ENCODE measurements around the gene SLC1A7. TPM values are rescaled to one million over a fixed set of nuclear protein-coding genes. Genes with fewer than 3 reads are reported as not detected.

The SLC1A7 gene
- total and polyA plus RNA-seq, 4 donors: 0.21 to 0.67 (median 0.43) TPM

GRCh38 chr1:53065391-53065790 is 77.0 kb downstream of the SLC1A7 start:
- H3K9ac ChIP-seq (ENCODE audit: low read depth in 1 of 2, low read length in 2 of 2): no peak overlapping the region
- peaks cover 2 to 7% (median 3%) of the 10 kb centered on the region in 4 donors for H3K4me1 ChIP-seq (ENCODE audit: control insufficient read depth in 4 of 4, insufficient read depth in 4 of 4, low read length in 3 of 4)
- no peak for DNase-seq (ENCODE audit: low spot score)
- no peak overlapping the region for H3K4me3 ChIP-seq (ENCODE audit: low read depth in 1 of 3, low read length in 3 of 3)
- H3K9me3 ChIP-seq (ENCODE audit: control insufficient read depth in 4 of 4, low read length in 3 of 4): no peaks in the 10 kb centered on the region
- no peaks in the 10 kb centered on the region for H3K27me3 ChIP-seq (ENCODE audit: control insufficient read depth in 4 of 4, insufficient read depth in 4 of 4, low read length in 3 of 4)
- no peak overlapping the region for H3K27ac ChIP-seq (ENCODE audit: low read depth in 1 of 2, low read length in 2 of 2)
- 97% methylated on average over 7 of the region's 7 CpGs for WGBS
- TF ChIP-seq JUND (IDR thresholded peaks at IDR 0.05): no peak
- TF ChIP-seq HNF4G (IDR thresholded peaks at IDR 0.05): no peak
- TF ChIP-seq HNF4A (conservative IDR thresholded peaks at IDR 0.05): no peak
- TF ChIP-seq RXRA (IDR thresholded peaks at IDR 0.05): no peak
- no peak for TF ChIP-seq RAD21 (IDR thresholded peaks at IDR 0.05)
- no peak for TF ChIP-seq TAF1 (conservative IDR thresholded peaks at IDR 0.05)
- no peak for TF ChIP-seq YY1 (IDR thresholded peaks at IDR 0.05)
- no peak for TF ChIP-seq FOXA2 (IDR thresholded peaks at IDR 0.05)
- no peaks in the 10 kb centered on the region for H3K36me3 ChIP-seq (ENCODE audit: control insufficient read depth in 4 of 4, insufficient read depth in 3 of 4, low read depth in 1 of 4, low read length in 3 of 4)

GRCh38 chr1:53063744-53064515 is 78.5 kb downstream of the SLC1A7 start:
- no peak overlapping the region for H3K9ac ChIP-seq (ENCODE audit: low read depth in 1 of 2, low read length in 2 of 2)
- DNase-seq (ENCODE audit: low spot score): no peak
- peaks cover 2 to 7% (median 3%) of the 10 kb centered on the region in 4 donors for H3K4me1 ChIP-seq (ENCODE audit: control insufficient read depth in 4 of 4, insufficient read depth in 4 of 4, low read length in 3 of 4)
- 96% methylated on average over 9 of the region's 9 CpGs for WGBS
- no peaks in the 10 kb centered on the region for H3K27me3 ChIP-seq (ENCODE audit: control insufficient read depth in 4 of 4, insufficient read depth in 4 of 4, low read length in 3 of 4)
- H3K4me3 ChIP-seq (ENCODE audit: low read depth in 1 of 3, low read length in 3 of 3): no peak overlapping the region
- no peaks in the 10 kb centered on the region for H3K36me3 ChIP-seq (ENCODE audit: control insufficient read depth in 4 of 4, insufficient read depth in 3 of 4, low read depth in 1 of 4, low read length in 3 of 4)
- H3K27ac ChIP-seq (ENCODE audit: low read depth in 1 of 2, low read length in 2 of 2): no peak overlapping the region
- no peak for TF ChIP-seq RAD21 (IDR thresholded peaks at IDR 0.05)
- H3K9me3 ChIP-seq (ENCODE audit: control insufficient read depth in 4 of 4, low read length in 3 of 4): no peaks in the 10 kb centered on the region

- TF ChIP-seq FOXA1 (IDR thresholded peaks at IDR 0.05) (no peak), CTCF (IDR thresholded peaks at IDR 0.05; ENCODE audit: low read depth, low read length, missing input control) (no peak), HNF4A (conservative IDR thresholded peaks at IDR 0.05) (no peak), GABPA (IDR thresholded peaks at IDR 0.05 in 1 of 2, conservative IDR thresholded peaks at IDR 0.05 in 1 of 2) (no peak), REST (IDR thresholded peaks at IDR 0.05) (no peak), MAX (IDR thresholded peaks at IDR 0.05) (no peak), TAF1 (conservative IDR thresholded peaks at IDR 0.05) (no peak), RXRA (IDR thresholded peaks at IDR 0.05) (no peak), RAD21 (IDR thresholded peaks at IDR 0.05) (no peak), JUND (IDR thresholded peaks at IDR 0.05) (no peak), NR2F2 (IDR thresholded peaks at IDR 0.05) (no peak), FOXA2 (IDR thresholded peaks at IDR 0.05) (no peak), YY1 (IDR thresholded peaks at IDR 0.05) (no peak), HNF4G (IDR thresholded peaks at IDR 0.05) (no peak), EGR1 (IDR thresholded peaks at IDR 0.05; ENCODE audit: low read depth in 2 of 2) (no peak), SP1 (IDR thresholded peaks at IDR 0.05) (no peak), ATF3 (IDR thresholded peaks at IDR 0.05) (no peak), ZBTB33 (IDR thresholded peaks at IDR 0.05) (no peak)
- 34% methylated on average over 61 of the region's 61 CpGs for WGBS
- no peaks in the 10 kb centered on the region for H3K27me3 ChIP-seq (ENCODE audit: control insufficient read depth in 4 of 4, insufficient read depth in 4 of 4, low read length in 3 of 4)
- peak; percentile 31 for DNase-seq (ENCODE audit: low spot score)
- peak overlapping the region in 1 of 3 donors; percentile 47 for H3K4me3 ChIP-seq (ENCODE audit: low read depth in 1 of 3, low read length in 3 of 3)
- no peaks in the 10 kb centered on the region for H3K9me3 ChIP-seq (ENCODE audit: control insufficient read depth in 4 of 4, low read length in 3 of 4)
- H3K4me1 ChIP-seq (ENCODE audit: control insufficient read depth in 4 of 4, insufficient read depth in 4 of 4, low read length in 3 of 4): peaks cover 2 to 7% (median 3%) of the 10 kb centered on the region in 4 donors
- H3K27ac ChIP-seq (ENCODE audit: low read depth in 1 of 2, low read length in 2 of 2): no peak overlapping the region
- H3K36me3 ChIP-seq (ENCODE audit: control insufficient read depth in 4 of 4, insufficient read depth in 3 of 4, low read depth in 1 of 4, low read length in 3 of 4): no peaks in the 10 kb centered on the region
- H3K9ac ChIP-seq (ENCODE audit: low read depth in 1 of 2, low read length in 2 of 2): no peak overlapping the region
These were observed 79.5 kb downstream of the SLC1A7 start for GRCh38 chr1:53062708-53063591.
